Measurements from ENCODE around the gene HYI.
"Not testable (repeated sequence)": the region's sequence is repeated elsewhere in the genome, so short reads cannot be mapped to it uniquely, and the experiment has no call there.

Gene HYI

GRCh38 chr1:43453442-43454269 is at the start of gene HYI:
Gene HYI, minus strand, starts transcription at chr1:43453931. Its CDS starts 138 bp downstream, at chr1:43453793.
- H3K36me3 ChIP-seq (ENCODE audit: control insufficient read depth, insufficient read depth, low read length), result peaks cover 35% of the 10 kb centered on the region
- H3K4me3 ChIP-seq (ENCODE audit: low read depth, low read length), result peak within 1 kb of the TSS; percentile 64
- peak within 1 kb of the TSS; percentile 83 for H3K9ac ChIP-seq (ENCODE audit: low read length)
- peaks cover 12% of the 10 kb centered on the region for H3K4me1 ChIP-seq (ENCODE audit: control insufficient read depth, insufficient read depth, low read length)
- no peaks in the 10 kb centered on the region for H3K9me3 ChIP-seq (ENCODE audit: control insufficient read depth, insufficient read depth, low read depth, low read length)
- no peaks in the 10 kb centered on the region; the same call in 1 of the 2 replicates for H3K27me3 ChIP-seq (ENCODE audit: control insufficient read depth, insufficient read depth, low read length)
- H3K27ac ChIP-seq (ENCODE audit: low read depth, low read length), result peak within 1 kb of the TSS; percentile 38; the same call in 1 of the 2 replicates

GRCh38 chr1:43501806-43502205 is 48.1 kb upstream of the HYI start:
- H3K27ac ChIP-seq (ENCODE audit: low read depth, low read length); H3K4me3 ChIP-seq (ENCODE audit: low read depth, low read length); H3K4me1 ChIP-seq (ENCODE audit: control insufficient read depth, insufficient read depth, low read length); H3K36me3 ChIP-seq (ENCODE audit: control insufficient read depth, insufficient read depth, low read length); H3K9ac ChIP-seq (ENCODE audit: low read length); H3K9me3 ChIP-seq (ENCODE audit: control insufficient read depth, insufficient read depth, low read depth, low read length); H3K27me3 ChIP-seq (ENCODE audit: control insufficient read depth, insufficient read depth, low read length): not testable (repeated sequence)

GRCh38 chr1:43499898-43500297 is 46.2 kb upstream of the HYI start:
- Histone ChIP-seq H3K4me3 (ENCODE audit: low read depth, low read length) (no peak overlapping the region), H3K36me3 (ENCODE audit: control insufficient read depth, insufficient read depth, low read length) (no peaks in the 10 kb centered on the region), H3K27ac (ENCODE audit: low read depth, low read length) (no peak overlapping the region), H3K4me1 (ENCODE audit: control insufficient read depth, insufficient read depth, low read length) (no peaks in the 10 kb centered on the region), H3K27me3 (ENCODE audit: control insufficient read depth, insufficient read depth, low read length) (no peaks in the 10 kb centered on the region), H3K9ac (ENCODE audit: low read length) (no peak overlapping the region), H3K9me3 (ENCODE audit: control insufficient read depth, insufficient read depth, low read depth, low read length) (peaks cover 5% of the 10 kb centered on the region; the same call in 1 of the 2 replicates)

GRCh38 chr1:43495204-43495603 is 41.5 kb upstream of the HYI start:
- Histone ChIP-seq H3K9ac (ENCODE audit: low read length) (no peak overlapping the region), H3K36me3 (ENCODE audit: control insufficient read depth, insufficient read depth, low read length) (no peaks in the 10 kb centered on the region), H3K9me3 (ENCODE audit: control insufficient read depth, insufficient read depth, low read depth, low read length) (peaks cover 20% of the 10 kb centered on the region), H3K27me3 (ENCODE audit: control insufficient read depth, insufficient read depth, low read length) (no peaks in the 10 kb centered on the region), H3K4me1 (ENCODE audit: control insufficient read depth, insufficient read depth, low read length) (0 out of 2 replicates have a peak, but pooled peaks cover 10% of the 10 kb centered on the region), H3K27ac (ENCODE audit: low read depth, low read length) (no peak overlapping the region), H3K4me3 (ENCODE audit: low read depth, low read length) (no peak overlapping the region)

- peaks cover 20% of the 10 kb centered on the region for H3K9me3 ChIP-seq (ENCODE audit: control insufficient read depth, insufficient read depth, low read depth, low read length)
- no peak overlapping the region for H3K27ac ChIP-seq (ENCODE audit: low read depth, low read length)
- H3K36me3 ChIP-seq (ENCODE audit: control insufficient read depth, insufficient read depth, low read length), result no peaks in the 10 kb centered on the region
- no peak overlapping the region for H3K4me3 ChIP-seq (ENCODE audit: low read depth, low read length)
- H3K9ac ChIP-seq (ENCODE audit: low read length), result no peak overlapping the region
- H3K27me3 ChIP-seq (ENCODE audit: control insufficient read depth, insufficient read depth, low read length), result no peaks in the 10 kb centered on the region
- 0 out of 2 replicates have a peak, but pooled peaks cover 10% of the 10 kb centered on the region for H3K4me1 ChIP-seq (ENCODE audit: control insufficient read depth, insufficient read depth, low read length)
Measured at GRCh38 chr1:43493661-43494450, 40.1 kb upstream of the HYI start.

GRCh38 chr1:43492826-43493225 is 39.1 kb upstream of the HYI start:
- H3K9ac ChIP-seq (ENCODE audit: low read length), result no peak overlapping the region
- no peaks in the 10 kb centered on the region for H3K27me3 ChIP-seq (ENCODE audit: control insufficient read depth, insufficient read depth, low read length)
- H3K4me1 ChIP-seq (ENCODE audit: control insufficient read depth, insufficient read depth, low read length), result 0 out of 2 replicates have a peak, but pooled peaks cover 10% of the 10 kb centered on the region
- peaks cover 26% of the 10 kb centered on the region for H3K9me3 ChIP-seq (ENCODE audit: control insufficient read depth, insufficient read depth, low read depth, low read length)
- no peaks in the 10 kb centered on the region for H3K36me3 ChIP-seq (ENCODE audit: control insufficient read depth, insufficient read depth, low read length)
- no peak overlapping the region for H3K27ac ChIP-seq (ENCODE audit: low read depth, low read length)
- H3K4me3 ChIP-seq (ENCODE audit: low read depth, low read length), result no peak overlapping the region

- H3K9ac ChIP-seq (ENCODE audit: low read length), result no peak overlapping the region
- H3K36me3 ChIP-seq (ENCODE audit: control insufficient read depth, insufficient read depth, low read length), result no peaks in the 10 kb centered on the region
- peaks cover 32% of the 10 kb centered on the region for H3K9me3 ChIP-seq (ENCODE audit: control insufficient read depth, insufficient read depth, low read depth, low read length)
- no peak overlapping the region for H3K4me3 ChIP-seq (ENCODE audit: low read depth, low read length)
- H3K4me1 ChIP-seq (ENCODE audit: control insufficient read depth, insufficient read depth, low read length), result 0 out of 2 replicates have a peak, but pooled peaks cover 10% of the 10 kb centered on the region
- H3K27me3 ChIP-seq (ENCODE audit: control insufficient read depth, insufficient read depth, low read length), result no peaks in the 10 kb centered on the region
- no peak overlapping the region for H3K27ac ChIP-seq (ENCODE audit: low read depth, low read length)
Measured at GRCh38 chr1:43491061-43491460, 37.3 kb upstream of the HYI start.

- Histone ChIP-seq H3K27me3 (ENCODE audit: control insufficient read depth, insufficient read depth, low read length) (no peaks in the 10 kb centered on the region), H3K9ac (ENCODE audit: low read length) (no peak overlapping the region), H3K36me3 (ENCODE audit: control insufficient read depth, insufficient read depth, low read length) (no peaks in the 10 kb centered on the region), H3K4me3 (ENCODE audit: low read depth, low read length) (no peak overlapping the region), H3K4me1 (ENCODE audit: control insufficient read depth, insufficient read depth, low read length) (no peaks in the 10 kb centered on the region), H3K9me3 (ENCODE audit: control insufficient read depth, insufficient read depth, low read depth, low read length) (peaks cover 29% of the 10 kb centered on the region), H3K27ac (ENCODE audit: low read depth, low read length) (no peak overlapping the region)
Measured at GRCh38 chr1:43488165-43488564, 34.4 kb upstream of the HYI start.

- no peak overlapping the region for H3K27ac ChIP-seq (ENCODE audit: low read depth, low read length)
- H3K9me3 ChIP-seq (ENCODE audit: control insufficient read depth, insufficient read depth, low read depth, low read length), result peaks cover 12% of the 10 kb centered on the region; the same call in 1 of the 2 replicates
- H3K9ac ChIP-seq (ENCODE audit: low read length), result no peak overlapping the region
- no peaks in the 10 kb centered on the region for H3K4me1 ChIP-seq (ENCODE audit: control insufficient read depth, insufficient read depth, low read length)
- no peaks in the 10 kb centered on the region for H3K27me3 ChIP-seq (ENCODE audit: control insufficient read depth, insufficient read depth, low read length)
- no peak overlapping the region for H3K4me3 ChIP-seq (ENCODE audit: low read depth, low read length)
- no peaks in the 10 kb centered on the region for H3K36me3 ChIP-seq (ENCODE audit: control insufficient read depth, insufficient read depth, low read length)
Measured at GRCh38 chr1:43484367-43484766, 30.6 kb upstream of the HYI start.

- no peak overlapping the region for H3K27ac ChIP-seq (ENCODE audit: low read depth, low read length)
- H3K9ac ChIP-seq (ENCODE audit: low read length), result no peak overlapping the region
- no peaks in the 10 kb centered on the region for H3K4me1 ChIP-seq (ENCODE audit: control insufficient read depth, insufficient read depth, low read length)
- H3K4me3 ChIP-seq (ENCODE audit: low read depth, low read length), result no peak overlapping the region
- H3K36me3 ChIP-seq (ENCODE audit: control insufficient read depth, insufficient read depth, low read length), result no peaks in the 10 kb centered on the region
- no peaks in the 10 kb centered on the region for H3K27me3 ChIP-seq (ENCODE audit: control insufficient read depth, insufficient read depth, low read length)
- H3K9me3 ChIP-seq (ENCODE audit: control insufficient read depth, insufficient read depth, low read depth, low read length), result 0 out of 2 replicates have a peak, but pooled peaks cover 6% of the 10 kb centered on the region
Measured at GRCh38 chr1:43482215-43482614, 28.5 kb upstream of the HYI start.

- Histone ChIP-seq H3K4me1 (ENCODE audit: control insufficient read depth, insufficient read depth, low read length) (peaks cover under 1% of the 10 kb centered on the region; the same call in 1 of the 2 replicates), H3K9me3 (ENCODE audit: control insufficient read depth, insufficient read depth, low read depth, low read length) (0 out of 2 replicates have a peak, but pooled peaks cover 3% of the 10 kb centered on the region), H3K27me3 (ENCODE audit: control insufficient read depth, insufficient read depth, low read length) (no peaks in the 10 kb centered on the region), H3K27ac (ENCODE audit: low read depth, low read length) (no peak overlapping the region), H3K9ac (ENCODE audit: low read length) (no peak overlapping the region), H3K4me3 (ENCODE audit: low read depth, low read length) (no peak overlapping the region), H3K36me3 (ENCODE audit: control insufficient read depth, insufficient read depth, low read length) (no peaks in the 10 kb centered on the region)
Measured at GRCh38 chr1:43481491-43481890, 27.8 kb upstream of the HYI start.
